Activated T-helper 1 cell treated with anti-CD3 and anti-CD28 coated beads, Interleukin-12 subunit alpha, Interleukin-12 subunit beta, Interleukin-2, Interleukin-4 antibody, amounts not matched to agents 30 ng/mL and 10 ng/mL and 1 ng/mL, durations not matched to agents 14 hours and 24 hours and 36 hours (primary cell): Measurements from ENCODE around the gene CACNG4. TPM values are rescaled to one million over a fixed set of nuclear protein-coding genes. Genes with fewer than 3 reads are reported as not detected.

Experiments
- DNase-seq: peaks from one replicate; pipeline ENCODE4 v3.0.0; 2021; ENCODE audit warnings: low spot score
- H3K27ac Mint-ChIP-seq: one replicate; pipeline ENCODE4 v1.8.0; 2021; ENCODE audit warnings: mild to moderate bottlenecking, mixed read lengths
- H3K27me3 Mint-ChIP-seq: one replicate; pipeline ENCODE4 v1.8.0; 2022; ENCODE audit warnings: mild to moderate bottlenecking, moderate library complexity, mixed read lengths; ENCODE audit not compliant: insufficient read depth
- H3K36me3 Mint-ChIP-seq: one replicate; pipeline ENCODE4 v1.8.0; 2021; ENCODE audit warnings: low read depth, mixed read lengths
- H3K4me1 Mint-ChIP-seq: one replicate; pipeline ENCODE4 v1.8.0; 2021; ENCODE audit warnings: low read depth, mixed read lengths
- H3K4me3 Mint-ChIP-seq: one replicate; pipeline ENCODE4 v1.8.0; 2021; ENCODE audit warnings: mild to moderate bottlenecking, moderate library complexity, mixed read lengths
- H3K9me3 Mint-ChIP-seq: one replicate; pipeline ENCODE4 v1.8.0; 2021; ENCODE audit warnings: mixed read lengths
- intact Hi-C: fragments of 100-400 bp; cut with micrococcal nuclease; formaldehyde crosslinking; loops from one replicate; pipeline ENCODE4 v1.15.1; 2024
- total RNA-seq: library from RNA; stranded (reverse); gene quantifications from 2 replicates; pipeline ENCODE4 v1.2.3, GENCODE V29; 2022

CACNG4 gene
- total RNA-seq, 1 donor from 2014 or later, result not detected

- intact Hi-C loops, result no loop called here
- no peaks in the 10 kb centered on the region for H3K9me3 Mint-ChIP-seq
- H3K36me3 Mint-ChIP-seq, result no peaks in the 10 kb centered on the region
- H3K4me3 Mint-ChIP-seq, result no peak overlapping the region
- H3K27me3 Mint-ChIP-seq, result no peaks in the 10 kb centered on the region
- H3K4me1 Mint-ChIP-seq, result no peaks in the 10 kb centered on the region
- H3K27ac Mint-ChIP-seq, result no peak overlapping the region
- no peak for DNase-seq
Measured at GRCh38 chr17:67067571-67068482, 103.3 kb downstream of the CACNG4 start.

- Mint-ChIP-seq H3K27me3 (no peaks in the 10 kb centered on the region), H3K9me3 (no peaks in the 10 kb centered on the region), H3K36me3 (peaks cover 3% of the 10 kb centered on the region), H3K4me1 (no peaks in the 10 kb centered on the region), H3K4me3 (no peak overlapping the region), H3K27ac (no peak overlapping the region)
- intact Hi-C loops, result no loop called here
- DNase-seq, result no peak
Measured at GRCh38 chr17:67068999-67069398, 104.5 kb downstream of the CACNG4 start.

GRCh38 chr17:67069603-67070136 lies 105.2 kb downstream of the CACNG4 start:
- H3K4me1 Mint-ChIP-seq, result no peaks in the 10 kb centered on the region

DNA sequence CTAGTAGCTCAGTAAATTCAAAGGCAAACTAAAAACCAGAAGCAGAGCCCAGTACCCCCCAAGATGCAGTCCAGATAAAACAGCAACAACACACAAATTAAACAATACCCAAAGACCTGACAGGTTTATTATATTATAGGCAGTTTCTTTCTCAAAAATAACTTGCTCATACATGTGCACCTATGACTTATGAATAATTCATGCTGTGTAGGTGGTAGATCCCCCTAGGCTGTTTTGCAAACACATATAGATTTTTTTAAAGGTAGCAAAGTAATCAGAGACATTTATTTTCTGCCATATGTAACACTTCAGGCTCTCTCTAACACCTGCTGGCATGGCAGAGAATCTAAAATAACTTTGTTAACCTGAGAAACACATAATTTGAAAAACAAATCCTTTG lies 107.1 kb downstream of the CACNG4 start:
- intact Hi-C loops, result no loop called here
- Mint-ChIP-seq H3K27ac (no peak overlapping the region), H3K9me3 (no peaks in the 10 kb centered on the region), H3K4me1 (no peaks in the 10 kb centered on the region), H3K36me3 (peaks cover 12% of the 10 kb centered on the region), H3K27me3 (no peaks in the 10 kb centered on the region), H3K4me3 (no peak overlapping the region)
- no peak for DNase-seq

More at GRCh38 chr17:67069603-67070136, 105.2 kb downstream of the CACNG4 start:
- intact Hi-C loops, result no loop called here
- Mint-ChIP-seq H3K9me3 (no peaks in the 10 kb centered on the region), H3K27ac (no peak overlapping the region), H3K27me3 (no peaks in the 10 kb centered on the region), H3K36me3 (peaks cover 3% of the 10 kb centered on the region), H3K4me3 (no peak overlapping the region)
- no peak for DNase-seq

GRCh38 chr17:67072885-67073284 lies 108.4 kb downstream of the CACNG4 start:
- H3K9me3 Mint-ChIP-seq, result no peaks in the 10 kb centered on the region
- no peak for DNase-seq
- no peak overlapping the region for H3K27ac Mint-ChIP-seq
- no peaks in the 10 kb centered on the region for H3K4me1 Mint-ChIP-seq
- no peaks in the 10 kb centered on the region for H3K27me3 Mint-ChIP-seq
- intact Hi-C loops, result no loop called here
- H3K4me3 Mint-ChIP-seq, result no peak overlapping the region
- peaks cover 16% of the 10 kb centered on the region for H3K36me3 Mint-ChIP-seq

GRCh38 chr17:67074781-67075180 lies 110.3 kb downstream of the CACNG4 start:
- Mint-ChIP-seq H3K36me3 (peaks cover 18% of the 10 kb centered on the region), H3K4me1 (no peaks in the 10 kb centered on the region), H3K9me3 (no peaks in the 10 kb centered on the region), H3K4me3 (no peak overlapping the region), H3K27me3 (no peaks in the 10 kb centered on the region), H3K27ac (no peak overlapping the region)
- no peak for DNase-seq
- intact Hi-C loops, result no loop called here

- Mint-ChIP-seq H3K27ac (no peak overlapping the region), H3K27me3 (no peaks in the 10 kb centered on the region), H3K9me3 (no peaks in the 10 kb centered on the region), H3K36me3 (peaks cover 21% of the 10 kb centered on the region), H3K4me3 (no peak overlapping the region), H3K4me1 (peaks cover 10% of the 10 kb centered on the region)
- no peak for DNase-seq
- intact Hi-C loops, result no loop called here
Measured at GRCh38 chr17:67076290-67076689, 111.8 kb downstream of the CACNG4 start.

GRCh38 chr17:67078292-67078691 lies 113.8 kb downstream of the CACNG4 start:
- Mint-ChIP-seq H3K9me3 (no peaks in the 10 kb centered on the region), H3K27me3 (no peaks in the 10 kb centered on the region), H3K27ac (no peak overlapping the region), H3K4me3 (no peak overlapping the region), H3K4me1 (peaks cover 21% of the 10 kb centered on the region), H3K36me3 (peaks cover 23% of the 10 kb centered on the region)
- intact Hi-C loops, result no loop called here
- no peak for DNase-seq

GRCh38 chr17:67079491-67079890 lies 115.0 kb downstream of the CACNG4 start:
- intact Hi-C loops, result no loop called here
- H3K9me3 Mint-ChIP-seq, result no peaks in the 10 kb centered on the region
- H3K27ac Mint-ChIP-seq, result no peak overlapping the region
- peaks cover 28% of the 10 kb centered on the region for H3K4me1 Mint-ChIP-seq
- no peaks in the 10 kb centered on the region for H3K27me3 Mint-ChIP-seq
- peaks cover 23% of the 10 kb centered on the region for H3K36me3 Mint-ChIP-seq
- H3K4me3 Mint-ChIP-seq, result no peak overlapping the region
- DNase-seq, result no peak

GRCh38 chr17:67080804-67081203 lies 116.3 kb downstream of the CACNG4 start:
- intact Hi-C loops, result no loop called here
- Mint-ChIP-seq H3K4me1 (peaks cover 28% of the 10 kb centered on the region), H3K4me3 (no peak overlapping the region), H3K36me3 (peaks cover 23% of the 10 kb centered on the region), H3K27me3 (no peaks in the 10 kb centered on the region), H3K27ac (no peak overlapping the region), H3K9me3 (no peaks in the 10 kb centered on the region)
- no peak for DNase-seq

- no peak overlapping the region for H3K27ac Mint-ChIP-seq
- H3K9me3 Mint-ChIP-seq, result no peaks in the 10 kb centered on the region
- intact Hi-C loops, result no loop called here
- peaks cover 18% of the 10 kb centered on the region for H3K36me3 Mint-ChIP-seq
- peaks cover 28% of the 10 kb centered on the region for H3K4me1 Mint-ChIP-seq
- no peak overlapping the region for H3K4me3 Mint-ChIP-seq
- no peaks in the 10 kb centered on the region for H3K27me3 Mint-ChIP-seq
- DNase-seq, result no peak
Measured at GRCh38 chr17:67082107-67082506, 117.6 kb downstream of the CACNG4 start.
